ENCODE results near the gene MYO1E. TPM values are rescaled to one million over a fixed set of nuclear protein-coding genes. Genes with fewer than 3 reads are reported as not detected.

MYO1E gene
- total RNA-seq, 1 donor from 2014 or later, result 23.6 TPM

DNA sequence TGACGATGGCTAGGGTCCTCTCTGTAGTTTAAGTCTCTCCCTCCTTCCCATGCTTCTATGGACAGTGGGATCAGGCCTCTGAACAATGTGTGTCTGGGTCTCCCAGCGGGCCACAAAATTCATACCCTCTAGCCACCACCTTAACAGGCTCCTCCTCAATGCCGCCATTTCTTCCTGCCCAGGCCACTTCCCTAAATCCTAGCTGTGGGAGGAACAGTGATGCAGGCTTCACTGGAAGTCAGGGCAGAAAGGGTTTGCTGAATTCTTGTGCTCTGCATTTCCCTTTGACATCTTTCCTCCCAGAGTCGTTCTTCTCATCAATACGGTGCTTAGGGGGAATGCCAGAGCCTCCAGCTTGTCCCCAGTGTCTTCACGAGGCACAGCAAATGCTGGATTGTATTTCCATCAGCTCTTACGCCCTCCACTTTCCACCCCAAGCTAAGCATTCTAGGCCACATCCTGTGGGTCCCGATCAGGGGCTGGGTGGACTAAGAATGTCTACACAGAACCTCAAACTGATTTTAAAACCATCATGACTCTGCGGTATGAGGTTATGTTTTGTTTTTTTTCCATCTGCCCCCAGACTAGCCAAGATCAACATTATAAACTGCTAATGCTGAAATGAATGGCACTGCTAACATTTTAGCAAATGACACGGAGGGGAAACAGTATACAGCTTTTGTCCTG is 177.9 kb downstream of the MYO1E start:
- H3K9me3 ChIP-seq (replicated peaks), result no peaks in the 10 kb centered on the region
- DNase-seq, result no peak
- H3K27me3 ChIP-seq (ENCODE audit: low read depth), result no peaks in the 10 kb centered on the region
- TF ChIP-seq, protein P1, sequence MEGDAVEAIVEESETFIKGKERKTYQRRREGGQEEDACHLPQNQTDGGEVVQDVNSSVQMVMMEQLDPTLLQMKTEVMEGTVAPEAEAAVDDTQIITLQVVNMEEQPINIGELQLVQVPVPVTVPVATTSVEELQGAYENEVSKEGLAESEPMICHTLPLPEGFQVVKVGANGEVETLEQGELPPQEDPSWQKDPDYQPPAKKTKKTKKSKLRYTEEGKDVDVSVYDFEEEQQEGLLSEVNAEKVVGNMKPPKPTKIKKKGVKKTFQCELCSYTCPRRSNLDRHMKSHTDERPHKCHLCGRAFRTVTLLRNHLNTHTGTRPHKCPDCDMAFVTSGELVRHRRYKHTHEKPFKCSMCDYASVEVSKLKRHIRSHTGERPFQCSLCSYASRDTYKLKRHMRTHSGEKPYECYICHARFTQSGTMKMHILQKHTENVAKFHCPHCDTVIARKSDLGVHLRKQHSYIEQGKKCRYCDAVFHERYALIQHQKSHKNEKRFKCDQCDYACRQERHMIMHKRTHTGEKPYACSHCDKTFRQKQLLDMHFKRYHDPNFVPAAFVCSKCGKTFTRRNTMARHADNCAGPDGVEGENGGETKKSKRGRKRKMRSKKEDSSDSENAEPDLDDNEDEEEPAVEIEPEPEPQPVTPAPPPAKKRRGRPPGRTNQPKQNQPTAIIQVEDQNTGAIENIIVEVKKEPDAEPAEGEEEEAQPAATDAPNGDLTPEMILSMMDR (IDR thresholded peaks at IDR 0.05; ENCODE audit: borderline replicate concordance), result no peak
- intact Hi-C loops (cut with micrococcal nuclease), result no loop called here
- no peak overlapping the region for H3K27ac ChIP-seq (replicated peaks)
- no peaks in the 10 kb centered on the region for H3K4me1 ChIP-seq
- H3K4me3 ChIP-seq, result no peak overlapping the region
- H3K36me3 ChIP-seq, result peaks cover 78% of the 10 kb centered on the region

DNA sequence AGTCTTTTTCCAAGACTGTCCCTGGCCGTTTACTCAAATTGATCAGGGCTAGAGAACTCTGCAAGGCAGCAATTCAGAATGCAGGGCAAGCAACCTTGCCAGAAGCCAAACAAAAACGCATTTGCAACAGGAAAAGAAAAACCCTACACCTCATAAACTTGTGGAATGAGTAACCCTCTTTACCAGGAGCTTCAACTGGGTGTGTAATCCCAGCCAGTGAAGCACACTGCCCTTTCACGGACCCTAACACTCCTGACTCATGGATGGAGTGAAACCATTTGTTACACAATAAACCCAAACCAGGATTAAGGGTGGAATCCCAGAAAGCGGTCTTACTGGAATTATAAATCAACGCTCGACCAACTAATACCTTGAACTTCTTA is 180.8 kb downstream of the MYO1E start:
- peaks cover 83% of the 10 kb centered on the region for H3K36me3 ChIP-seq
- DNase-seq, result no peak
- intact Hi-C loops (cut with micrococcal nuclease), result no loop called here
- no peaks in the 10 kb centered on the region for H3K9me3 ChIP-seq (replicated peaks)
- H3K4me3 ChIP-seq, result no peak overlapping the region
- TF ChIP-seq, protein P1 (IDR thresholded peaks at IDR 0.05; ENCODE audit: borderline replicate concordance), result no peak
- H3K27ac ChIP-seq (replicated peaks), result no peak overlapping the region
- no peaks in the 10 kb centered on the region for H3K27me3 ChIP-seq (ENCODE audit: low read depth)
- H3K4me1 ChIP-seq, result no peaks in the 10 kb centered on the region

DNA sequence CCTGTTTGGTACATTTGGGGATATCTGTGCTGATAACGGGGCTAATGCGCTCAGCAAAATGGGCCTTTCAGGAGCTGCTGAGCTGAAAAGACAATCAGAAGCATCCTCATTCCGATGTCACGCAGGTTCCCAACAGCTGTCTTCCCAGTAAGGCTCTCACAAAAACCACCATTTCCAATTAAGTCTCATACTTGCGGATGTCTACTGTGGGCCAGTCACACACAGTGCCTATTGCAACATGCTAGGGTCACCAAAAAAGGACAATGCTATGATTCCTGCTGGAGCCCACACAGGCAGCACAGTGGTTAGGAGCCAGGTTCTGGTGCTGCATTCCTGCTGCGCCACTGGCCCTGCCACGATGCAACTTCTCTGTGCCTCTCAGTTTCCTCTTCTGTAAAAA is 182.4 kb downstream of the MYO1E start:
- H3K4me3 ChIP-seq, result no peak overlapping the region
- H3K9me3 ChIP-seq (replicated peaks), result no peaks in the 10 kb centered on the region
- DNase-seq, result no peak
- H3K36me3 ChIP-seq, result peaks cover 73% of the 10 kb centered on the region
- intact Hi-C loops (cut with micrococcal nuclease), result no loop called here
- H3K27ac ChIP-seq (replicated peaks), result no peak overlapping the region
- no peaks in the 10 kb centered on the region for H3K27me3 ChIP-seq (ENCODE audit: low read depth)
- H3K4me1 ChIP-seq, result no peaks in the 10 kb centered on the region
- TF ChIP-seq, protein P1 (IDR thresholded peaks at IDR 0.05; ENCODE audit: borderline replicate concordance), result no peak

DNA sequence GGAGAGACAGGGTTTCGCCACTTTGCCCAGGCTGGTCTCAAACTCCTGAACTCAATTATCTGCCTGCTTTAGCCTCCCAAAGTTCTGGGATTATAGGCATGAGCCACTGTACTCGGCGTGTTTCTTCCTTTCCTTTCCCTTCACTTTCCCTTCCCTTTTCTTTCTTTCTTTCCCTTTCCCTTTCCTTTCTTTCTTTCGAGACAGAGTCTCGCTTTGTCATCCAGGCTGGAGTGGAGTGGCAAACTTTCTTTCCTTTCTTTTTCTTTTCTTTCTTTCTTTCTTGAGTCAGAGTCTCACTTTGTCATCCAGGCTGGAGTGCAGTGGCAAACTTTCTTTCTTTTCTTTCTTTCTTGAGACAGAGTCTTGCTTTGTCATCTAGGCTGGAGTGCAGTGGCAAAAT is 183.4 kb downstream of the MYO1E start:
- H3K4me3 ChIP-seq, result no peak overlapping the region
- intact Hi-C loops (cut with micrococcal nuclease), result no loop called here
- H3K9me3 ChIP-seq (replicated peaks), result no peaks in the 10 kb centered on the region
- TF ChIP-seq, protein P1 (IDR thresholded peaks at IDR 0.05; ENCODE audit: borderline replicate concordance), result no peak
- H3K36me3 ChIP-seq, result peaks cover 69% of the 10 kb centered on the region
- no peaks in the 10 kb centered on the region for H3K27me3 ChIP-seq (ENCODE audit: low read depth)
- DNase-seq, result no peak
- no peak overlapping the region for H3K27ac ChIP-seq (replicated peaks)
- no peaks in the 10 kb centered on the region for H3K4me1 ChIP-seq

DNA sequence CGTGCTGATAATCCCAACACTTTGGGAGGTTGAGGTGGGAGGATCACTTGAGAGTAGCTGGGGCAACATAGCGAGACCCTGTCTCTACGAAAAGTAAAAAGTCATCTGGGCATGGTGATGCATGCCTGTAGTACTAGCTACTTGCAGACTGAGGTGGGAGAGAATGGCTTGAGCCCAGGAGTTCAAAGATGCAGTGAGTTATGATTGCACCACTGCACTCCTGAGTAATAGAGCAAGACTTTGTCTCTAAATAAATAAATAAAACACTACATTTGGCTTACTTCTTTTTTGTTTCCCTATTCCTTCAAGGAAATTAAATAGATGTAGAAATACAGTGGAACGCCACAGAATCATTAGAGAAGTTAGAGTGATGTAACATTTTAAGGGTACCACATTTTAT is 186.2 kb downstream of the MYO1E start:
- Histone ChIP-seq H3K4me3 (no peak overlapping the region), H3K27me3 (ENCODE audit: low read depth) (no peaks in the 10 kb centered on the region), H3K4me1 (no peaks in the 10 kb centered on the region), H3K9me3 (replicated peaks) (peaks cover 14% of the 10 kb centered on the region), H3K36me3 (peaks cover 71% of the 10 kb centered on the region), H3K27ac (replicated peaks) (no peak overlapping the region)
- no peak for DNase-seq
- TF ChIP-seq, protein P1 (IDR thresholded peaks at IDR 0.05; ENCODE audit: borderline replicate concordance), result no peak
- intact Hi-C loops (cut with micrococcal nuclease), result no loop called here
